ENCODE measurements around the gene ADCY9.
"Not testable (repeated sequence)": the region's sequence is repeated elsewhere in the genome, so short reads cannot be mapped to it uniquely, and the experiment has no call there.

Gene ADCY9

DNA sequence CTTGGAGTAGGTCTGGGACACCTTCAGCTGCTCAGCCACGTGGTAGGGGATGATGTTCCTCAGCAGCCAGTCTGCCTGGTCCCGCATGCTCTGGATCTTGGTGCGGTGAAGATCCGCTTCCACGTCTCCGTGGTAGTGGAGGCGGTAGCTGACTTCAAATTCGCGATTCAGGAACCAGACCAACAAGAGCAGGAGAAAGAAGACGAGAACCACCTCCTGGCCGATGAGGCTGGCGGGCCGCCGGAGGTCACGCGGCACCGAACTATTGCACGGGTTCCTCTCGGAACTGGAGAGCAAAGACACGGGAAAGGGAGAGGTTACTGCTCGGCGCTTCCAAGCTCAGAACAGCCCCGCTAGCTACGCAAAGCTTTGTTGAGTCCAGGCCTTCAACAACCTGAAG is 149.6 kb downstream of the ADCY9 start:
- no peak for DNase-seq

GRCh38 chr16:3965781-3966582 is 150.3 kb downstream of the ADCY9 start:
- DNase-seq, result no peak

- no peak for DNase-seq
These were observed 150.9 kb downstream of the ADCY9 start for GRCh38 chr16:3965306-3965705.

- no peak for DNase-seq
These were observed 151.5 kb downstream of the ADCY9 start for GRCh38 chr16:3964686-3965290.

- DNase-seq, result no peak
These were observed 152.2 kb downstream of the ADCY9 start for GRCh38 chr16:3963886-3964685.

GRCh38 chr16:3963203-3963602 is 153.0 kb downstream of the ADCY9 start:
- DNase-seq, result no peak

DNA sequence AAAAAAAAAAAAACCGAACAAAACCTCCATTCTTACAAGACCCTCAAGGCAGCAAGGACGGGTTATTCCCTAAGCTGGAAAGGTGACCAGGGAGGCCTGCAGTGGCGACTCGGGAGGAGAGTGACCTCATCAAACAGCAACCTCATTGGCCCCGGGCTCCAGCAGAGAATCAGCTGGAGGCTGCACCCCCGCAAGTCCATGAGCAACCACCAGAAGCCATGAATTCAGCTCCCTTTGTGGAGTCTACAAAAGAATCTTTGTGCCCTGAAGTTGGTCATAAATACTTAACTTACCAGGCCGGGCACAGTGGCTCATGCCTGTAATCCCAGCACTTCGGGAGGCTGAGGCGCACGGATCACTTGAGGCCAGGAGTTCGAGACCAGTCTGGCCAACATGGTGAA is 154.8 kb downstream of the ADCY9 start:
- peak; percentile 85 for DNase-seq

GRCh38 chr16:3959926-3960590 is 156.2 kb downstream of the ADCY9 start:
- not testable (repeated sequence) for DNase-seq

DNA sequence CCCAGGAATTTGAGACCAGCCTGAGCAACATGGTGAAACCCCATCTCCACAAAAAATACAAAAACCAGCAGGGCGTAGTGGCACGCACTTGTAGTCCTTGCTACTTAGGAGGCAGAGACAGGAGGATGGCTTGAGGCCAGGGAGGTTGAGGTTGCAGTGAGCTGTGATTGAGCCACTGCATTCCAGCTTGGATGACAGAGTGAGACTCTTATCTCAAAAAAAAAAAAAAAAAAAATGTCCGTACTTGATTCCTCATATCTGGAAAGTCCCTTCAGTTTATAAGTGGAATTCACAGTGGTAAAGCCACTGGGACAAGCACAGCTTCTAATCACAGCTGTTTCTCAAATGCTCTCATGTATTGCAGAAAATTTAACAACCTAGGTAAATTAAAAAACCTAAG is 157.1 kb downstream of the ADCY9 start:
- DNase-seq, result no peak

DNA sequence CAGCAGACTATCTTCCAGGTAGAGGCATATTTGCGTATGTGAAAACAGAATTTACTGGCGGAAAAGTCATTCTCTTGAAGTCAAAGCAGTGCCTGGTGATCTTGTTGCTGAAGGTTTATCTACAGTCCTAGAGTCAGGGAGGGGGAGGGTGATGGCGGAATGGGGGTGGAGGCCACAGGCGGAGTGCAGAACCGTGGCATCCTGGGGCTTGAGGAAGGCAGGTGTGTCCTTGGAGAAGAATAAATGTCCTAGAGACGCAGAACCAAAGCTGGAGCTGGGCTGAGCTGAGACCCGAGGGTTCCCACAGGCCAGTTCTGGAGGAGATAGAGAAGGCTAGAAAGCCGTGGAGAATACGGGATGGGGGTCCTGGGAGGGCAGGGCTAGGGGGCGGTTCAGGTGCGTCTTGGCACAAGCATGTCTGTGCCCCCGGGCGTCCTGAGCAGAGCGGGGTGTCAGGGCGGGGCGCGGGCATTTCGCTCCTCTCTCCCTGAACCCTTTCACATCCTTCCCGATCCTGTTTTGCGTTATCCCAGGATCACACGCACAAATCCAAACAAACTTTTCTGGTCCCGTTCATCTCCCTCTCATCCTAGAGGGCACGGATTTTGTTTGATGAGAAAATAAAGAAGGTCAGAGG is 158.8 kb downstream of the ADCY9 start:
- DNase-seq, result no peak

GRCh38 chr16:3954411-3954921 is 161.8 kb downstream of the ADCY9 start:
- DNase-seq, result no peak

DNA sequence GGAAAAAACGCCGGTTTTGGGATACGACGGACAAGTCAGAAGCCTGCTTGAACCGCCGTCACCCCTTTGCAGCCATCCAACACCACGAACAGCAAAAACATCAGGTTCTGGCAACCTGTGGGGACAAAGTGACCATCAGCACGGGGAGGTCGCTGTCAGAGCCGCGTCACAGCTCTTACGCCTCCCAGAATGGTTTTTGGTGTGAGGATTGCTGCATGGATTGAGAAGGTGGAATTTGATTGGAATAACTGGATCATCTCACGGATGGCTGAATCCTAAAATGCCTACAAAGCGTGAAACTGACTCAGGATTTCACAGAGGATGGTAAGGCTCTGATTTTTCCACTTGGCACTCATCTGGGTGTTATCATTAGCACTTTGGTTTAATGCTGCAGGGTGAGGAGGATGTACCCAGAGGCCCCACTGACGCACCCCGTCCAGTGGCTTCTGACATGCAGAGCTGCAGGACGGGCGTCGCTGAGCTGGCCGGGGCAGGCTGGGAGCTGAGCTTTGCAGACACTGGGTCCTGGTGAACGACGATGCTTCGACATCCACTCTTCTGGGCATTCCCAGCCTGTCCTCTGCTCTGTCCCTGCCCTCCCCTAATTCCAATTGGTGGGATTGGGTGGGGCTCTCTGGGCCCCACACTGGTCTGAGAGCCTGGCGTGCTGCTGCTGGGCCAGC is 162.4 kb downstream of the ADCY9 start:
- DNase-seq, result no peak

GRCh38 chr16:3952737-3953131 is 163.5 kb downstream of the ADCY9 start:
- peak; percentile 71 for DNase-seq

DNA sequence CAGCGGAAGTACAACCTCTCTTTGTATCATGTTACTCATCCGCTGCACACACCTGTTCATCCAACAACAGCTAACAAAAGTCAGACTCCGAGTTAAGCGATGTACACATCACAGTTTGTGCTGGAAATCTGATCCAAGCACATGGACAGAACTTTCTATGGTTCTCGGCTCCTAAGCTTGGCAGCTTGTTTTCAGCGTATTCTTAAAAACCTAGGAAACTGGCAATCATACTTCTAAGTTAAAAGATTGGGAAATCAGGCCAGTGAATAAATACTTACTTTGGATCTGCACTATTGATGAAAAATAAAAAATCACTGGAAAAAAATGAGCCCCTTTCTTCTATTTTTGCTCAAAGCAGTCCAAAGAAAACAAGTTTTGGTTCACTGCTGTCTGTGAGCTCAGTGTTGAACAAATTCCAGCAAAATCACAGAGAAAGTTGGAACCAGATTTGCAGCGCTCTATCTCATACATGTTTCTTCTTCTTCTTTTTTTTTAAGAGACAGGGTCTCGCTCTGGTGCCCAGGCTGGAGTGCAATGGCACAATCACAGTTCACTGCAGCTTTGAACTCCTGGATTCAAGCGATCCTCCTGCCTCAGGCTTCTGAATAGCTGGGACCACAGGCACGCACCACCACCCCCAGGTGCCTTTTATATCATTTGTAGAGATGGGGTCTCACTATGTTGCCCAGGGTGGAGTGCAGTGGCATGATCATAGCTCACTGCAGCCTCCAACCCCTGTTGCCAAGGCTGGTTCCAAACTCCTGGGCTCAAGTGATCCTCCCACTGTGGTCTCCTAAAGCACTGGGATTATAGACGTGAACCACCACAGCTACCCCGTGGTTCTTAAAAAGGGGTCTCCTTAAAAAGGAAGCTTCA is 164.1 kb downstream of the ADCY9 start:
- DNase-seq, result peak; percentile 27

GRCh38 chr16:3951380-3951779 is 164.9 kb downstream of the ADCY9 start:
- DNase-seq, result peak; percentile 0

DNA sequence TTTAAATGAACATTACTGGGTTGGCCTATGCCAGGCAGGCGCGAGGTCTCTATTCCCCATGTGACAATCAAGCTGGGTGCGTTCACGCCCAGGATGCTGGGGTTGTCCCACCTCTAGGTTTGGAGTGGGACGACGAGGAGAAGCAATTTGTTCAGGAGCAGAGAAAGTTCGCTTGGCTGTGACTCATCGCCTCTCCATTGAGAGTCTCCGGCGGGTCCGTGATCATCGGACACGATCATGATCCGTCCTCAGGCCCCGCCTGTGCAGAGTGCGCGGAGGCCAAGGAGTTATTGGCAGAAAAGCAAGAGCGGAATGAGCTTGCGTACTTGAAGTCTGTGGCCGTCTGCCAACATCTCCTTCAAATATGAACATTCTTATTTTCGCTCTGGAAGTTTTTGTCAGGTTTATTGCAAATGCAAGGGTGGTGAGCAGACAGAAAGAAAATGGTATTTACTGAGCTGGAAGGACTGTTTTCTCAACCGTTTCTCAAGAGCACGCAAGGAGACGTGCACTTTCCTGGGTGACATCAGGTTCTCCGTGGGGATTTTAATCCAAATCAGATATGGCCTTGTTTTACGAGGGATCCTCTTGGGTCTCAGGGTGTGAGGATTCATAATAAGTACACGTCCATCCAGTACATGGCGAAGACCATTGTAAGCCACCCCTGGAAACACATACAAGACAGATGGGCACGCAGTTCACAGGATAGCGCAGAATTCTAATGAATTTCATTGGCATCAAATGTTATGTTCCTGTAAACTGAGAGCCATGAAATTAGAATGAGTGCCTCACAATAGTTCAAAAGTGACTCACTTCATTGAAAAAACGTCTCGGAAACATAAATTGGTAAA is 165.7 kb downstream of the ADCY9 start:
- DNase-seq, result no peak

- no peak for DNase-seq
These were observed 166.3 kb downstream of the ADCY9 start for GRCh38 chr16:3949946-3950342.

DNA sequence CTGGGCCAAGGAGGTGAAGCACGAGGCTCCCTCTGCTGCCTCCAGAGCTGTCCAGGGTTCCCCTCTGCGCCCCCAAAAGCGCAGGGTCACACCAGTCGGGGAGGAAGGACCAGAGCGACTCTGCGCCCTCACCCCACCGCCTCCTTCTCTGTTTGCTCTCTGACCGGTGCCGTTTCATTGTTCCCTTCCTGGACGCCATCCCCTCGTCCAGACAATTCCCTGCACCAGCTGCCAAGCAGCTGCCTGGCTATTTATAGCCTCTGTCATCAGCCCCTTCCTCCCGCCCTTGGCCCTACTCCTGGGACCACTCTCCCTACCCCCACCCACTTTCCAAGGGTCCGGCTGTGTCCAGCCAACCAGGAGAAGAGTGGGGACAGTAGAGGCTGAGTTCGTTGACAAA is 167.0 kb downstream of the ADCY9 start:
- no peak for DNase-seq

- no peak for DNase-seq
These were observed 167.8 kb downstream of the ADCY9 start for GRCh38 chr16:3948378-3948995.

All from islet precursor cell (in vitro differentiated cells).